Glomerular endothelial cell (primary cell): ENCODE data around the gene OSTC. TPM values are rescaled to one million over a fixed set of nuclear protein-coding genes. Genes with fewer than 3 reads are reported as not detected.
A peak's percentile ranks its signal among the peaks of the same experiment; 100 is the strongest.

ENCODE experiments used
- DNase-seq: peaks from one replicate; pipeline ENCODE4 v3.0.0-alpha.2; 2011; ENCODE audit warnings: low read depth, low spot score; ENCODE audit errors: extremely low read depth
- total RNA-seq: library from RNA; depleted of rRNA; stranded (reverse); fragments of >200 nt; gene quantifications from 2 replicates; pipeline ENCODE4 v1.2.3, GENCODE V29; 2015

OSTC gene
- 185 and 194 TPM in 2 replicates for total RNA-seq

GRCh38 chr4:108650212-108651013, at the start of gene OSTC:
Gene OSTC (plus strand): TSS chr4:108650599. CDS start chr4:108650656, 57 bp downstream.
- peak; percentile 96 for DNase-seq

DNA sequence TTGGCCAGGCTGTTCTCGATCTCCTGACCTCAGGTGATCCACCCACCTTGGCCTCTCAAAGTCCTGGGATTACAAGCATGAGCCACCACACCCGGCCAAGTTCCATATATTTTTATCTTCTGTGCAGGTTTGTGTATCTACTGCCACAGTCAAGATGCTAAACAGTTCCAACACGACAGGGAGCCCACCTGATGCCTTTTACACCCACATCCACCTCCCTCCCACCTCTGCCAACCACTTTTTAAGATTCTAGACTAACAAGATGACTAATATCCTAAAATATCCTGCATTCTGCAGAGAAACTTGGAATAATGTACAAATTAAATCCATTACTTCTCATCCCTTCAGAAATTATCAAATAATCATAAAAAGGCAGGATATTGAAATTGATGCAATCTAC, 49.3 kb upstream of the OSTC start:
- DNase-seq: no peak

GRCh38 chr4:108601532-108601931, 48.9 kb upstream of the OSTC start:
- DNase-seq: no peak

DNA sequence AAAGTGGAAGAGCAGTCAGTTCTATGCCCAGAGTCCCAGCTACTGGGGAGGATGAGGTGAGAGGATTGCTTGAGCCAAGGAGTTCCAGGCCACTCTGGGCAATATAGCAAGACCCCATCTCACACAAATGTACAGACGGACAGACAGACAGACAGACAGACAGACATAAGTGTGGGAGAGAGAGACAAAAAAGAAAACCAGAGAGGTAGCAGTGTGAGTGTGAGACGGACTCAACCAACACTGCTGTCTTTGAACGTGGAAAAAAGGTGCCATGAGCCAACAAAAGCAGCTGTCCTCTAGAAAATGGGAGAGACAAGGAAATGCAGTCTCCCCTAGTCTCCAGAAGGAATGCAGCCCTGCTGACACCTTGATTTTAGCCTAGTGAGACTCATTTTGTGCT, 48.2 kb upstream of the OSTC start:
- DNase-seq: no peak

DNA sequence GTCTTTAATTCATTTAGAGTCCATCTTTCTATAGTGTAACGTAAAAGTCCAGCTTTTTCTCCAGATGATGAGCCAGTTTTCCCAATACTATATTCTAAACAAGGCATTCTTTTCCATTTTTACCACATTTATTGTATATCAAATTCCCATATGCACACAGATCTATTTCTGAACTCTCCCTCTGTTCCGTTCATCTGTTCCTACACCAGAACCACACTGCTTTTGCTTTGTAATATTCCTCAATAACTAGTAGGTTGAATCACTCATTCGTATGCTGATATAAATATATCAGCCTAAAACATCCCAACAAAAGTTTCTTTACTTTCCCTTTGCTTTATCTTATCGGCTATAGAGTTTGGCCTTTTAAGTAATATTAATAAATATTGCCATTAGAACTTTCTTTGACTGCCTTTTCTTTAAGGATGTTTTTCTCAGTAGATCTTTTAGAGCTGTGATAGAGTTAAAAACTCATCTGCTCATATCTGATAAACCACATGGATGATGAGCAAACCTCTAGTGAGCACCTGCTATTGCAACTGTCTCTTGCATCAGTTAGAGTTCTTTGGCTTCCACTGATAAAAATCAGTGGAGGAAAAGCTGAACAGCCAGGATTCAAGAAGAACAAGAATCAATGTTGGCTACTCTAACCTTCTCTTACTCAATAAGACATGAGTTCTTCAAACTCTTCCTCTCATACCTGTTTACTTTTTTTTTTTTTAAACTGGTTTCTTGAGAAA, 43.2 kb upstream of the OSTC start:
- DNase-seq: no peak

DNA sequence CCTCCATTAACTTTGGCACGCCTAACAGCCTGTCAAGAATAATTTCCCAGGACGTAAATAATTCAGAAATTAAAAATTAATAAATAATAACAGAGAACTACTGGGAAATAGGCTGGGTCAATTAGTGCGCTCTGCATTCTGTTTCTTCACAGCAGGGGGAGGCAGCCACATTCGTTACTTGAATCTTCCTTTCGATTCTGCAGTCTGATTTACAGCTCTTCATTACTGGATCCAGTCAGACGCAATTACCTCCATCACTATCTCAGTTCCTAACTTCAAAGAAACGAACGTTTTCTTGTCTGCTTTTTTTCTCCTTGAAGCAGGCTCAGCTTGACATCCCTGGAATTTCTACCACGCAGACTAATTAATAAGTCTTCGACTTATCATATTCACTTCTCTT, 39.0 kb upstream of the OSTC start:
- no peak for DNase-seq

GRCh38 chr4:108612365-108612764, 38.0 kb upstream of the OSTC start:
- no peak for DNase-seq

DNA sequence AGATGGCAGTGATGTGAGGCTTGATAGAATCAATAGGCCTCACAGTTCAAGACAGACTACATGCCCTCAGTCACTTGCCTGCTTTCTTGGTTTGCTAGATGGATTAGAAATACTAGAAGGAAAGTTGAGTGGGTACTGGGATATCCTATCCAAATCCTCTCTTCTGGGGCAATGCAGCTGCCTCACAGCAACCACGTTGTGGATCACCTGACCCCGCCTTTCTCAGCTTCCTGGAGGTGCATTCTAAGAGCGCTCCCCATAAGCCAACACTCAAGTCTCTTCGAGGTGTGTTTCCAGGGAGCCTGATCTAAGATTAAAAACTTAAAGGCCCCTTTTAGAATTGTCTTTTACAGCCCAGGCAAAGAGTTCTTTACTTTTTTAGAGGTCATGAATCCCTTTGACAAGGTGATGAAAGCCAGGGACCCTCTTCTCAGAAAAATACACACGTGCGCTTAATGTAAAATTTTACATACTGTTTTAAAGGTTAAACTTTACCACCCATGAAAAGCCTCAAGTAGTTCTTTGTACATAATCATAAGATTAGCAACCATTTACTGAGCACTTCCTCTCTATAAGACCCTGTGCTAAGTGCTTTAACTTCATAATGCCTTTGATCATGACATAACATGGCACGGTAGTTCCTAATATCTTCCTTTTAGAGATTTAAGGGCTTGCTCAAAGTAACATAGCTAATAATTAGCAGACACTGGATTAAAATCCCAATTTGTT, 30.9 kb upstream of the OSTC start:
- DNase-seq: no peak

DNA sequence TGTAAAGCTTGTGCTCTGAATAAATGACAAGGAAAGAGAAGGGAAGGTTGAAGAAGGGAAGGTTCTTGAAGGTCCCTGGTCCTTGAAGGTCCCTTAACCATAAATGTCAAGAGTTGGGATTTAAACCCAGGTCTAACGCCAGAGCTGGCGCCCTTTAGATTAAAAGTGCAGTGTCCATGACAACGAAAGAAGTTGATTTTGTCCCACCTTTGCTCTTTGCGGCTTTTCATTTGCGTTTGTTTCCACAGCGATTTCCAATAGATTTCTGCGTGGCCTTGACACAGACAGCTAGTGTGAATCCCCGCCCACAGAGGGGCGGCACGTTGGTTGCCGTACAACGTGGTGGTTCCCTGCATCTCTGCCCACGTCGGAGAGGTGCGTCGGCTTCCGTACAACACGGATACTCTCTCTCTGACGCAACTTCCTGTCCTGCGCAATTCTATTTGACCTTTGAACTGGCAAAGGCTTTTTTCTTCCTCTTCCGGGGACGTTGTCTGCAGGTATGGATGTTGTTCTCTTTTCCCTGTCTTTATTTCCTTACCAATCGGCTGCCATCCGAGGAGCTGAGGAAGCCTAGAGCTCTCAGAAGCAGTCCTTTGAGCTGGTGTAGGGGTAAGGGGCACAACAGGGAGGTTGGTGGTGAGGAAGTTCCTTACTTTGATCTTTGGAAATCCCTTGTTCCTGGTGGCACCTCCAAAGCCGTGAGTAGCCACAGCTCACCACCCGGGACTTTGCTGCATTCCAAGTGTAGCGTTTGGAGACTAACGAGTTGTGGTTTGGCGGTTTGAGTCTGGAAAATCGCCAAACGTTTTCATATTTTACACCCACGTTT, 30.1 kb upstream of the OSTC start, which contains the start of gene RPL34:
Gene RPL34, plus strand, starts transcription at position 476 of the 832 bp plus-strand sequence. CDS start 1,384 bp downstream, outside the sequence.
- DNase-seq: peak; percentile 95

GRCh38 chr4:108620933-108621905, 29.2 kb upstream of the OSTC start:
- DNase-seq: peak; percentile 16

DNA sequence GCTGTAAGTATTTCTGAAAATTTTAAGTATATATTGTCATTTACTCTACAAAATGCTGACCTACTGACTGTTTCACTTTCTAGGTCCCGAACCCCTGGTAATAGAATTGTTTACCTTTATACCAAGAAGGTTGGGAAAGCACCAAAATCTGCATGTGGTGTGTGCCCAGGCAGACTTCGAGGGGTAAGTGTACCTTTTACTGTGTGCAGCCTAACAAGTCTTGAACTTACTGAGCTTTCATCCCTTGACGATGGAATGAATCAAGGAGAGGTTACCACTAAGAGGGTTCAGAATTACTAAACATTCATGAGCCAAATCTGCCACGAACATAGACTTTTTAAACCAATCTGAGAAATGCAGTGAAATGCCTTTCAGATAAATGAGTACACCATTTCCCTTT, 28.4 kb upstream of the OSTC start:
- no peak for DNase-seq

DNA sequence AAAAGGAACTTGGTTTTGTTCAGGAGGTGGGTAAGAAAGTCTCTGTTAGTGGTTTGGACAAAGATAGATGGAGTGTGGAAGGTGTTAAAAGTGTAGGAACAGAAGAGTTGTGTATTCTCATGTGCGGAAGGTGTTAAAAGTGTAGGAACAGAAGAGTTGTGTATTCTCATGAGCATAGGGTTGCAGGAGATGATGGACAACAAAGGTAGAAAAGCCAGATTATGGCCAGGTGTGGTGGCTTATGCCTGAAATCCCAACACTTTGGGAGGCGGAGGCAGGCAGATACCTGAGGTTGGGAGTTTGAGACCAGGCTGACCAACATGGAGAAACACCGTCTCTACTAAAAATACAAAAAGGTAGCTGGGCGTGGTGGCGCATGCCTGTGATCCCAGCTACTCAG, 27.6 kb upstream of the OSTC start:
- no peak for DNase-seq

- no peak for DNase-seq
These were observed 25.9 kb upstream of the OSTC start for GRCh38 chr4:108624263-108625056.

DNA sequence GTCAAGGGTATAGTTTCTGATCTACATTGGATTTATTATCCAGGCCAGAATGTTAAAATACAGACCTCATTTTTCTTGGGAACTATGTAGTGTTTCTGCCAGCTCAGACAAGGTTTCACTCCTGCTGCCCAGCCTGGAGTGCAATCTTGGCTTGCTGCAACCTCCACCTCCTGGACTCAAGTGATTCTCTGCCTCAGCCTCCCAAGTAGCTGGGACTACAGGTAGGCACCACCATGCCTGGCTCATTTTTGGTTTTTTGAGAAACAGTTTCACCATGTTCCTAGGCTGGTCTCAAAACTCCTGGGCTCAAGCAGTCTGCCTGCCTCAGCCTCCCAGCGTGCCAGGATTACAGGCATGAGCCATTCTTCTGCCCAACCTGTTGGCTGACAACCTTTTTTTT, 24.3 kb upstream of the OSTC start:
- DNase-seq: no peak

DNA sequence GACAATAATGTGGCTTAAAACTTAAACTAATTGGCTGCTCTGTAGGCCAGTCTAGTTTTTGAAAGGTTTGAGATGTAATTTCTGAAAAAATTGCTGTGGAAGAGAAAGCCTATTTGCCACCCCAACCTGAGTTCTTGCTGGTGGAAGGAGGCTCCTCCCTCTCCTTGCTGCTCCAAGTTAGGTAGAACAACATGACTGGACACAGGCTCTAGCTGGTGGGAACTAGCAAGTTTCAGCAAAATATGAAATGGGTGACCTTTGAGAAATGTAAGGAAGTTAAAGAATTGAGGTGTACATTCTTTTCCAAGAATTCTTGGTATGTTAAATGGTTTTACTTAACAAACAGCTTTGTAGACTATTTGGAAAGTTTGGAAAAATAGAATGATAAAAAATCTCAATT, 22.0 kb upstream of the OSTC start:
- DNase-seq: no peak

- no peak for DNase-seq
These were observed 15.2 kb upstream of the OSTC start for GRCh38 chr4:108635070-108635655.

DNA sequence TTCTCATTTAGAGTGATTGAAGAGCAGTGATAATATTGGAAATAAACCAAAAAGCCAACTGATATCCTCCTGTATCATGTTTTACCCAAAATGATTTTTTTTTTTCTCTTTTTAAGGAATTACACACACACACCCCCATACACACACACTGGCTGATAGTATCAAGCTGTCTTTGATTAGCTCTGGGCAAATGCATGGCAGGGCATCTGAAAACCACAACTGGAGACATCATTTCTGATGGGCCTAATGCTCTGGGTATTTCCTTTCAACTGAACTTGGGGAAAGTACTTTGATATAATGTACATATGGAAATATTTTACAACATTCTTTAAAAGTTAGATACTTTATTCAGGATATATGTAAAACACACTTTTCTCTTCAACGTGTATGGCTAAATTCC, 14.2 kb upstream of the OSTC start:
- no peak for DNase-seq

- no peak for DNase-seq
These were observed 12.5 kb upstream of the OSTC start for GRCh38 chr4:108637856-108638255.
